ENCODE data around the gene GRAMD1A.
A peak's percentile ranks its signal among the peaks of the same experiment; 100 is the strongest.
"Not testable (repeated sequence)": the region's sequence is repeated elsewhere in the genome, so short reads cannot be mapped to it uniquely, and the experiment has no call there.

GRAMD1A gene

DNA sequence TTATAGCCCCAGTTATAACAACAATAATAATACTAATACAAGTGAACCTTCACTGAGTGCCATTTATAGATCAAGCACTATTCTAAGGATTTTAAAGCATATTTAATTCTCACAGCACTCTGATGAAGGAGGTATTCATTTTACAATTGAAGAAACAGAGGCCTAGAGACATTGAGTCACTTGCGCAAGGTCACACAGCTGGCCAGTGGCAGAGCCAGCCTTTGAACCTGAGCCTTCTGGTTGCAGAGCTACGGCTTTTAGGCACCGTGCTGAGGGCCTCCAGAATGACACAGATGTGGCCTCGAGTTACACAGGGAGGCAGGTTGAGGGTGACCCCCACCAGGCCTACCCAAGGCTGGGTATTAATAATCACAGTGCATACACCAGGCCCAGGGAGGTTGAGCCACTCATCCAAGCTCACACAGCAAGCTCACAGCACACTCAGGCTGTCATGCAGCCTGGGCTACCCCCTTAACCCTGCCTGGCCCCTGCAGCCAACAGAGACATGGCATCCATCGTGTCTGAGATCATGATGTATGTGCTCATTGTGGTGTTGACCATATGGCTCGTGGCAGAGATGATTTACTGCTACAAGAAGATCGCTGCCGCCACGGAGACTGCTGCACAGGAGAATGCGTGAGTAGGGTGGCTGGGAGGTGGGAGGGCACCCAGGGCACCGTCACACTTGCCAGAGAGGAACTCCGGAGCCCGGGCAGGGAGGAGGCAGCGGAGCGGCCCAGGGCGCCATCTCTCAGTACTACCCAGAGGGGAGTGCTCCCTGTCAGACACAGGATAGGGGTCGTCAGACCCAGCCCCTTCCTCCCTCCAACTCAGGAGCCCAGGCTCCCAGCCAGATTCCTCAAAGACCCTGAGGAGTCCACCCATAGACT lies 38.7 kb downstream of the GRAMD1A start:
- DNase-seq = peak; percentile 12

- DNase-seq = no peak
These were observed 40.0 kb downstream of the GRAMD1A start for GRCh38 chr19:35039881-35040825.

DNA sequence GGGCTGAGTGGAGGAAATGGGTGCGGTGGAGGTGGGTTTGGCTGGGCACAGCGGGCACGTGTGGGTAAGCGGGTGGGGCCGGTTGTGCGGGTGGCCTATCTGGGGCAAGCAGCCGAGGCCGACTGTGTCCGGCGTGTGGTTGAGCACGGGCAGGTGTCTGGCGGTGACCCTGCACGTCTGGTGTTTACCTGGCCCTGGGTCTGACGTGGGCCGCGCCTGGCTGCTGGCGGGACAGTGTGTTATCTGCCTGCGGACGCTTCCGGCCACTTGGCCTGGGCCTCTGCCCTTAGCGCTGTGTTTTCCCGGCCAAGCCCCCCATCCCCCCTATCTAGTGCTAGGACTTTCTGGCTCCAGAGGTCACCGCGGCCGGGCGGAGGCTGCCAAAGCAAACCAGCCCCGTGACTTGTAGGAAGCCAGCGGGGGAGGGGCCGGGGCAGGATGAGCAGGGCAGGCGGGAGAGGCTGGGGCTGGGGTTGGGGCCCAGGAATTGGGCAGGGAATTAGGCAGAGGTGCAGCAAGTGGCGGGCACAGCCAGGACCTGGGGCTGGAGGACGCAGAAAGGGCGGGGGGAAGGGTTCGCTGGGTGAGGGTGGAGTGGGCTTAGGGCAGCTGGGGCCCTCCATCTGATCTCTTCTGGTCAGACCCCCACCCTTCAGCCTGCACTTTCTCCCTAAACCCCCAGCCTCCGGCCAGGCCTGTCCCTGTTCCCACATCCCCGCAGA lies 40.9 kb downstream of the GRAMD1A start:
- DNase-seq = peak; percentile 58

GRCh38 chr19:35041548-35042055 lies 41.5 kb downstream of the GRAMD1A start, which contains the start of gene HPN:
Gene HPN (plus strand): TSS chr19:35041721. CDS start chr19:35042507, 786 bp downstream.
- no peak for DNase-seq

DNA sequence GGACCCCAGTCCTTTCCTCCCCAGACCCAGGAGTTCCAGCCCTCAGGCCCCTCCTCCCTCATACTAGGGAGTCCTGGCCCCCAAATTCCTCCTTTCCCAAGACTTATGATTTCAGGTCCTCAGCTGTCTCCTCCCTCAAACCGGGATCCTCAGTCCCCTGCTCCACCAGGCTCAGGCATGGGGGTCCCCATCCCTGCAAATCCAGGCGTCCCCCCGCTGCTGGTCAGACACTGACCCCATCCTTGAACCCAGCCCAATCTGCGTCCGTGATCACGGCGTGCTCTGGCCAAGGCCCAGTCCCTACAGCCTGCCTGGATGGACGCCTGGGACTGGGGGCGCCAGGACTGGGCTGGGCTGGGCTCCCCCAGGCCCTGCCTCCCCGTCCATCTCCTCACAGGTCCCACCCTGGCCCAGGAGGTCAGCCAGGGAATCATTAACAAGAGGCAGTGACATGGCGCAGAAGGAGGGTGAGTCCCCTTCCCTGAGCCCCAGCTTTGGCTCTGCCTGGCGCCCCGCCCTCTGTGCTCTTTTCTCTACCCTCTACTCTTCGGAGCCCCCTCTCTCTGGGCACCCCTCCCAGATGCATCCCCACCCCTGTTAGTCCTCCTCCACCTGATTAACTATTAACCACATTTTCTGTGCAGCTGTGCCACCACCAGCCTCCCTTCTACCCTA lies 42.1 kb downstream of the GRAMD1A start:
- DNase-seq = no peak

DNA sequence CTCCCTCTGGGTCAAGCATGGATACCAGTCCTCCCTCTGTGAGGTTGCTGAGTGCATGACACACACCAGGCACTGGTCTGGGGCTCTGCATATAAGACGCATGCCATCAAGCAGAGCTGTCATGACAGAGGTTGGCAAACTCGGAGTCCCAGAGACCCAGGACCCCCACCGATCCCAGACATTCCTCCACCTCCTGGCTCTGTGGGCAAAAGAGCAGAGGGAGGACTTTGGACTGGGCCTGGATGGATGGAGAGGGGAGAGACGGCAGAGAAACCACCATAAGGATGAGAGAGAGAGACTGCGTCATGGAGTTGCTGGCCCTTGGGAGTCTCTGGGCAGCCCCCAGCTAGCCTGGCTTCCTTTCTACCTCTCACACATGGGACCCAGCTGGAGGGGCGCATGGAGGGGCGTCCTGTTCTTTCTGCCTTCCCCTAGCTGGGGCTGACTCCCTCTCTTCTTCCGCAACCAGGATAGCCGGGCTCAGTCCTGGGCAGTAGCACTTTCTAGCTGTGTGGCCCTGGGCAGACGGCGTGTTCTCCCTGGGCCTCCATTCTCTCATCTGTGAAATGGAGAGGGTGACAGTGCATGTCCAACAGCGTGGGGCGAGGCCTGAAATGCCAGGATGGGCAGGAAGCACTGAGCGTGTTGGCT lies 43.0 kb downstream of the GRAMD1A start:
- no peak for DNase-seq

- DNase-seq = no peak
These were observed 43.8 kb downstream of the GRAMD1A start for GRCh38 chr19:35043906-35044305.

- peak; percentile 31 for DNase-seq
These were observed 44.4 kb downstream of the GRAMD1A start for GRCh38 chr19:35044317-35045117.

DNA sequence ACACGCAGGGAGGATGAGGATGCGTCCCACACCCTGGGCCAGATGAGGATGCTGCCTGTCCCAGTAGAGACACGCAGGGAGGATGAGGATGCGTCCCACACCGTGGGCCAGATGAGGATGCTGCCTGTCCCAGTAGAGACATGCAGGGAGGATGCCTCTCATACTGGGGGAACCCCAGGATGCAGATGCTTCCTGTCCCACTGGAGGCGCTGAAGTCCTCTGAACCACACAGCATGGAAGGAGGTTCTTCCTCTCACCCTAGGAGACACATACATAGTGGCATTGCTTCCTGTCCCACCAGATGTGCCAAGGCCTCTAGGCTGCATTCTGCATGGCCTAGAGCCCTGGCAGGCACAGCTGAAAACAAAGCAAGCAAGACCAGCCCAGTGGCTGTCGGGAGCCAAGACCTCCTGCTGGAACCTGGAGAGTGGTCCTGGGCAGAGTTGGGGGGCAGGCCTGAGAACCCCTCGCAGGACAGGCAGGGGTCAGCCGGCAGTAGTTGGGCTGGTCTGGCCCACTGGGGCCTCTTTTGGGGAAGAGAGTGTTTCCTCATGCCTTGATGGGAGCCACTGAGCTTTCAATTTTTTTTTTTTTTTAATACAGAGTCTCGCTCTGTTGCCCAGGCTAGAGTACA lies 45.7 kb downstream of the GRAMD1A start:
- peak; percentile 50 for DNase-seq

DNA sequence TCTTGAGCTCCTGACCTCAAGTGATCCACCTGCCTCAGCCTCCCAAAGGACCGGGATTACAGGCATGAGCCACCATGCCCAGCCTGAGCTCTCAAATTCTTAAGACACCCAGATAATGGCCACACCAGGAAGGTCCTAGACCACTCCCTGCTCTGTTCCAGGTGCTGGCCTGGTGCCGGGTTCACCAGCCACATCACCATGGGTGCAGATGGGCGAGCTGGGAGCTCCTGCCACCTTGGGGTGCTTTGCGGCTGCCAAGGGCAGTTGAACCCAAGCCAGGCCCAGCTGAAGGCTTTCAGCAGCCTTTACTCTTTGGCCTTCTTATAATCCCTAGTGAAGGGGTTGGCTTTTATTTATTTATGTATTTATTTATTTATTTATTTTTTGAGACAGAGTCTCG lies 46.3 kb downstream of the GRAMD1A start:
- DNase-seq = no peak

GRCh38 chr19:35048911-35049411 lies 48.8 kb downstream of the GRAMD1A start:
- DNase-seq = no peak

DNA sequence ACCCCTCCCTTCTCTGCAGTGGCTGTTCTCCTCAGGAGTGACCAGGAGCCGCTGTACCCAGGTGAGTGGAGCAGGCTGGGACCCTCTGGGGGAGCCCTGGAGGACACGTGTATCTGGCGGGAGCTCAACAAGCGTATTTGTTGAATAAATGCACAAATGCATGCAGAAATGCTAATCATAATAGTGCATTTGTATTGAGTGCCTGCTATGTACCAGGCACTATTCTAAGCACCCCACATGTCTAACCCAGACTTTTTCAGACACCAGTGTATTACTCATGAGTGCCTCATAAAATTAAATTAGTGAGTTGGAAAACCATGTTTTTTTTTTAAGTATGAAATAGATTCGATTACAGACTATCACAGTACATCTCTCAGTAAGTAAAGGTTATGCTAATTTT lies 49.3 kb downstream of the GRAMD1A start:
- no peak for DNase-seq

- DNase-seq = not testable (repeated sequence)
These were observed 50.5 kb downstream of the GRAMD1A start for GRCh38 chr19:35050662-35051061.

DNA sequence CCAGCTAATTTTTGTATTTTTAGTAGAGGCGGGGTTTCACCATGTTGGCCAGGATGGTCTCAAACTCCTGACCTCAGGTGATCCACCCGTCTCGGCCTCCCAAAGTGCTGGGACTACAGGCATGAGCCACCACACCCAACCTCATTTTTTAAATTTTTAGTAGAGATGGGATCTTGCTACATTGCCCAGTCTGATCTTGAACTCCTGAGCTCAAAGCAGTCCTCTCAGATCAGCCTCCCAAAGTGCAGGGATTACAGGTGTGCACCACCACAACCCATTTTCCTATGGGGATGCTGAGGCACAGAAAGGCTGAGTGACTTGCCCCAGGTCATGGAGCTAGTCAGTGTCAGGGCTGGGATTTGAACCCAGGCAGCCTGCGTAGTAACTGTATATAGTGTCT lies 51.1 kb downstream of the GRAMD1A start:
- not testable (repeated sequence) for DNase-seq

GRCh38 chr19:35051796-35052195 lies 51.7 kb downstream of the GRAMD1A start:
- DNase-seq = no peak

DNA sequence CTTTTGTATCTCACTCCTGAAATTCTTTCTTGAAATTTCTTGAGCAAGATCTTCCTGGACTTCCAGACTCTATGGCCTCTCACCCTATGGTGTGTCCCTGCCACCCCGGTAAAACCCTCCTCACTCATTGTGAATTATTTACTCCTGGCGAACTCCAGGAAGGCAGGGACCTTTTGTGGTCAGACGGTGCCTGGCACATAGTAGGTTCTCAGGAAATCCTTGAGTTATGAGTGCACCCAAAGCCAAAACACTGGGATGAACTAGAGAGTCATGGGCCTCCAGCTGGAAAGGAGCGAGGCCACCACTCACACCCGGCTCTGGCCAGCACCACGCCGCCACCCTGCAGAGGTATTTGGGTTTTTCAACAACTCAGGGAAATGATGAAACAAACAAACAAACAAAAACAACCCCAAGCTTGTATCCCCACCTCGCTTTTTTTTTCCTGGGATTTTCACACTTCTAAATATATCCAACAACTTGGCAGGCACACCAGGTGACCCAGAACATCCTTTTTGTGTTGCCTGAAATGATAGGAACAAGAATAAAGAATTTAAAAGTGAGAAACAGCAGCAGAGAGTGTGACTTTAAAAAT lies 52.6 kb downstream of the GRAMD1A start:
- no peak for DNase-seq

DNA sequence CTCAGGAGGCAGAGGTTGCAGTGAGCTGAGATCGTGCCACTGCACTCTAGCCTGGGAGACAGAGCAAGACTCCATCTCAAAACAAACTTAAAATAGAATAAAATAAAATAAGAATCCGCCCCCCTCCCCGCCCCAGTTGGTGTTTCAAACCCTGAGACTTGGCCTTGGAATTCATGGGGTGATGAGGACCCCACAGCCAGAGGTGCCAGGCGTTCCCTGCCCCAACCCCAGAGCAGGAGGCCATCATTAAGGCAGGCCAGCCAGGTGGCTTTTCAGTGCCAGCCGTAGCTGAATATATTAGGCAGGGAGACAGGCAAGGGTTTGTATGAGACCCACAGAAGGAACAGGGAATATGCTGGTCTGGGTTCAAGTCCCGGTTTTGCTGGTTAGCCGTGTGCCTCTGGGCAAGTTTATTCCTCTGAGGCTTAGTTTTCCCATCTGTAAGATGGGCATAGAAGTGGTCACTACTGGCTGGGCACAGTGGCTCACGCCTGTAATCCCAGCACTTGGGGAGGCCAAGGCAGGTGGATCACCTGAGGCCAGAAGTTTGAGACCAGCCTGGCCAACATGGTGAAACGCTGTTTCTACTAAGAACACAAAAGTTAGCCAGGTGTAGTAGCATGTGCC lies 53.7 kb downstream of the GRAMD1A start:
- no peak for DNase-seq

DNA sequence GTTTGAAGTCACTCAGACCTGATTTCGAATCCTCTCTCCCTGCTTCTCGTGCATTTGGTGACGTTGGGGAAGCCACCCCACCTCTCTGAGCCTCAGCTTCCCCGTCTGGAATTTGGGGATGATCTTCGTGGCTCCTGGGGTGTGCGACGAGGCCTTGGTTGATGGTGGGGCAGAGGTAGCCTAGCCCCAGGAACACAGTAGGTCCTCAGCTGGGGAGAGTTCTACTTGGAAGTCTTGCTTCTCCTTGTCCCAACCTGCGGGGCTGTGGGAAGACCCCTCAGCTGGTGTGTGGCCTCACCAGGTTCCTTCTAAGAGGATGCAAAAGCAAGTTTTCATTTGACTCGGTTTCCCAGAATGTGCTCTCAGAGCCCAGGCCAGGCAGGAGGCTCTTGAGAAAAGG lies 54.5 kb downstream of the GRAMD1A start:
- no peak for DNase-seq

- no peak for DNase-seq
These were observed 55.6 kb downstream of the GRAMD1A start for GRCh38 chr19:35055715-35056179.
